H4 (cell line): ENCODE measurements around the gene MAPK9. TPM values are rescaled to one million over a fixed set of nuclear protein-coding genes. Genes with fewer than 3 reads are reported as not detected.

Source experiments
- DNase-seq: peaks from one replicate; pipeline ENCODE4 v3.0.0-alpha.2; 2015; ENCODE audit warnings: low spot score
- total RNA-seq: library from RNA; depleted of rRNA; stranded (reverse); fragments of >200 nt; shearing (Covaris generic); gene quantifications from 2 replicates; pipeline ENCODE4 v1.2.3, GENCODE V29; 2014; rRNA removed

The MAPK9 gene
- total RNA-seq = 30.2 and 34.3 TPM in 2 replicates

DNA sequence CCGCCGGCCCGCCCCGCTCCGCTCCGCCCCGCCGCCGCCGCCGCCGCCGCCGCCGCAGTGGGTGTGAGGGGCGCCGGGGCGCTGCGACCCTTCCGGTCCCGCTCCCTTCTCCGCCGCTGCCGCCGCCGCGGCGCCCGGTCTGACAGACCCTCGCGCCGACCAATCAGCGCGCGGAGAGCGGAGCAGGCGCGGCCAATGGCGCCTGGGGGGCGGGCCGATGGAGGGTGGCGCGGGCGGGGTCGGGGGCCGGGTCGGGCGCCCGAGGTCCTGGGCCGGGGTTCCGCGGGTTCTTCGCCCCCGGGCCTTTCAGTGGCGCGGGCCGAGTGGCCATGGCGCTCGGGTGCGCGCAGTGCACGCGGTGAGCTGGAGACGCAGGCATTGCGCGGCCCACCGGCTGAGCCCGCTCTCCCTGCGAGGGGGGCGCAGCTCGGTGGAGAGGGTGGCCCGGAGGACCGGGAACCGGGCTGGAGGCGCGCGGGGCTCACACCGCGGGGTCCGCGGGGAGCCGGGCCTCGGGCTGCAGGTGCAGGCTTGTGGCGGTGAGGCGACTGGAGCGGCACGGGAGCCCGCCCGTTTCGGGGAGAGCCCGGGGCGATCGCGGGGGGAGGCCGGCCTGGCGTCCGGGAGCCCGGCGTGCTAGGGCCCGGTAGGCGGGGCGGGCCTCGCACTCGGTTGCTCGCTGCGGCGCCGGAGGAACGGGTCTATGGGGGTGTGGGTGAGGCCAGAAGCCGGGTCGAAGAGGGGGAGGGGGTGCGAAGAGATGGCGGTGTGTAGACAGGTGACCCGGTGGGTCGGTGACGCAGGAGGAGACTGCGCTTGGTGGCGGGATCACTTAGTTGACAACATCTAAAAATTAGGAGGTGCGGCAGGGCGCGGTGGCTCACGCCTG, at the start of gene MAPK9:
Gene MAPK9 (minus strand): TSS at position 141 of the 889 bp plus-strand sequence. CDS start 11,522 bp downstream, outside the sequence.
- DNase-seq = peak; percentile 75

DNA sequence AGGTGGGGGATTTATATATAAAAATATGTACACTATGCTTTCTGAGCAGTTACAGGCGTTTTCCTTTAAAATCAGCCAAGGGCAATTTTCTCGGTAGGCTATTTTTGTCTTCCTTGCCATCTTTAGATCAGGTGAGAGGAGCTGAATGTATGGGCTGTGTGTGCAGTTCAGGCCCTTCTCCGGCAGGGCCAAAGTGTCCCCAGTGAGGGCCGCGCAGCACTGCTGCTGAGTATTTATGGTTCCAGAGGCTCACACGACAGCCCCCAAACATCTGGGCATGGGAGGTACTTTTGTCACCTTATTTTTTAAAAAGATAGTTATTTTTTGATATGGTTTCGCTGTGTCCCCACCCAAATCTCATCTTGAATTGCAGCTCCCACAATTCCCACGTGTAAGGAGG, 49.7 kb upstream of the MAPK9 start:
- DNase-seq = no peak

DNA sequence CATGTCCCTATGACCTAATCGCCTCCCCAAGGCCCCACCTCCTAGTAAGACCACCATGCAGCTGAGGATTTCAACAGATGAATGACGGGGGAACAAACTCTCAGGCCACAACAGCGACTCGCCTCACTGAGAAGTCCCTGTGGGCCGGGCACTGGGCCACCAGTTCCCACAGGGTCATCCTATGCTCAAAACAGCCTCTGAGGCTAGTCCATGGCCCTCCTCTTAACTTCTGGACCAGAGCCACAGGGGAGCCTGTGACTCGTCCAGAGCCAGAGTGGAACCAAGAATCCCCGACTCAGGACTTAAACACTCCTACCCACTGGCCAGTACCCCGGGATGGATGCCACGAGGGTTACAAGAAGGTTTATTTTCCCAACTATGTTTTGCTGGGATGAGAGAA, 49.0 kb upstream of the MAPK9 start:
- no peak for DNase-seq

DNA sequence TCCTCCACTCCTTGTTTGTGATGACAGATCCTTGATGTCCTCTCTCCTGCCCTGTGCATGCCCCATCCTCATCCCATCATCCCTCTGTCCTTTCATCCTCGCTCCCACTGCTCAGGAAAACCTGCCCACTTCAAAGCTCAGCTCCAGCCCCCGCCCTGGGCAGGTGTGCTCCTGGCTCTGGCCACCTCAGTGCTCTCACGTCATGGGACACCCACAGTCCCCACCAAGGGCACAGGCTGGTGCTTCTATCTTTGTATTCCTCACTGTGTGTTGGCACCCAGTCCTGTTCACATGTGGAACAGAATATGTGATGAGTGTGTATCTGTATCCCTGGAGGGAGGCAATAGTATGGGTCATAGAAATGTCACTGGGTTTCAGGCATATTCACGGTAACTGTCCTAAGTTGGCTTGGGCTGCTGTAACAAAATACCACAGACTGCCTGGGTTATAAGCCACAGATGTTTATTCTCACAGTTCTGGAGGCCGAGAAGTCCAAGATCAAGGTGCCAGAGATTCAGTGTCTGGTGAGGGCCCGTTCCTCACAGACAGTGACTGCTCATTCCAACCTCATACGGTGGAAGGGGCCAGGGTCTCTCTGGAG, 47.8 kb upstream of the MAPK9 start:
- DNase-seq = no peak

DNA sequence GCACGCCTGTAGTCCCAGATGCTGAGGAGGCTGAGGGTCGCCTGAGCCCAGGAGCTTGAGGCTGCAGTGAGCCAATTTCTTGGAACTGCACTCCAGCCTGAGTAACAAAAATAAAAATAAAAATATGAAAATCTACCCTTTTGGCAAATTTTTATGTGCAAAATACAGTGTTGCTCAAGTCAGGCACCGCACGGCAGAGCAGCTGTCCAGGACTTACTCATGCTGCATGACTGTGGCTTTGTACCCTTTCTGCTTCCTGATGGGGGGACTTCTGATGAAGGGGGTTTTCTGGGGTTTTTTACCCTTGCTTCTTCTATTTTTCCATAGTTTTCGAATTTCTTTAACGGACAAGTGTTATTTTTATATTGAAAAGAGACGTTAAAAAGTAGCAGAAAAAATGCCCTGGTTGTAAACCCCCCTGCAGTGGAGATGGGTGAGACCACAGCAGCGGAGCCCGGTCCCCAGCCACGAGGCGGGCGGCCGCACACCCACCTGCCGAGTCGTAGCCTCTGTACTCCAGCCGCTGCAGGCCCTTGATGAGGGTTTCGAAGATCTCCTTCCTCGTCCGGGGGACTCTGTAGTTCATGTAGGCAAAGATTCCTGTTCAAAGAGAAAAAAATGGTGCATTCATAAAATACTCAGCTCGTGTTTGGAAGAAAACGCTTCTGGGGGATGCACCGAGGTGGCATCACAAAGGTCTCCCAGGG, 46.3 kb upstream of the MAPK9 start:
- DNase-seq = no peak

DNA sequence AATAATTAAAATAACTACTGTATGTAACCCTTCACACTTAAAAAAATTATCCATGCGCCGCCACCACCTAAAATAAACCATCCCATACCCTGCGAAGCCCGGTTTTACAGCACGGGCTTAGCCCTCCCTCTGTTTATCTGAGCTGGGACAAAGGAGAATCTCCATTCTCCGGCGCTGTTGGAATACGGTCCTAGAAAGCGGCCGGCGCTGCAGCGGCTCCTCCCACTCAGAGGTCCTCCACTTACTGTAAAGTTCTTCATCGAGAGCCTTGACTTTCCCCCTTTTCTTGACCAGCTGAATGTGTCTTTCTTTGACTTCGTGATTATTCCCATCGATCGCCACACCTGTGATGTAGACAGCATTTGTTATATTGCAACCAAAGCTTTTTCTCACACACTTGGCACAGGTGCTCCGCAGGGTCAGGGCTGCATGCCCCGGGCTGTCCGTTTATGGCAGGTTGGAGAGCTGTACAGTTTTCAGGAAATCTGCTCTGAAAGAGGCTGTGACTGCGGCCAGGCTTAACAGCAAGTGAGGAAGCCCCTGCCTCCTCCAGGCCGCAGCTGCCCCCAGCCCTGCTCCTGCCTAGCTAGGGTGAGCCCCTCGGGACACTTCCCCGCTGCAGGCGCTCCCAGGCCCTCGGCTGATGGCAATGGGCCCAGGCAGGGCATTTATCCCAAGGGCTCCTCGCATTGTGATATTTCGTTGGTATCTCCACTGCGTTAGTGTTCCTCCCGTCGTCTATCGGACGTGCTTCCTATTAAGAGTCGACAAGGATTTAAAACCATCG, 44.5 kb upstream of the MAPK9 start:
- no peak for DNase-seq

DNA sequence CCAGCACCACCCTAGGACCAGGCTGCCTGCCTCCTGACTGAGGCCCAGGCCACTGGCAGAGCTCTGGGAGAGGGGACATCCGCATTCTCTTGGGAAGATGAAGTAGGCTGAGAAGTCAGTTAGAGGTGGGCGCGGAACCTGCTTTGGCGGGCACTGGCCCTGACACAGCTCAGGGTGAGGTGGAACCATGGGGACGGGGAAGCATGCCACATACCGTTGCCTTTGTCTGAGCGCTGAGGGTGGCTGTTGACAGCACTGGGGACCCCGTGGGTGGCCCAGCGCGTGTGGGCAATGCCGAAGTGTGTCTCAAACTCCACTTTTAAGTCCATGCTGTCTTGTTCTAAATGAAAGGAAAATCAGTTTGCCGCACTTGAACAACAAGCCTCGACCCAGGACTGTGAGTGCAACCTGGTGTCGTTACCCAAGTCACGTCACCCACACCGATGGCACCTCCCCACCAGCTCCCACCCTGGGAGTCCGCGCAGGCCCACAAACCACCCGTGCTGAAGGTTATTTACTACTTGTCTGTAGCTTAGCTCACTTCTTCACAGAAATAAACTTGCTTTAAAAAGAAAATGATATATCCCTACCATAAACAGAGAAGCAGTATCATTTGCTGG, 43.8 kb upstream of the MAPK9 start:
- no peak for DNase-seq

DNA sequence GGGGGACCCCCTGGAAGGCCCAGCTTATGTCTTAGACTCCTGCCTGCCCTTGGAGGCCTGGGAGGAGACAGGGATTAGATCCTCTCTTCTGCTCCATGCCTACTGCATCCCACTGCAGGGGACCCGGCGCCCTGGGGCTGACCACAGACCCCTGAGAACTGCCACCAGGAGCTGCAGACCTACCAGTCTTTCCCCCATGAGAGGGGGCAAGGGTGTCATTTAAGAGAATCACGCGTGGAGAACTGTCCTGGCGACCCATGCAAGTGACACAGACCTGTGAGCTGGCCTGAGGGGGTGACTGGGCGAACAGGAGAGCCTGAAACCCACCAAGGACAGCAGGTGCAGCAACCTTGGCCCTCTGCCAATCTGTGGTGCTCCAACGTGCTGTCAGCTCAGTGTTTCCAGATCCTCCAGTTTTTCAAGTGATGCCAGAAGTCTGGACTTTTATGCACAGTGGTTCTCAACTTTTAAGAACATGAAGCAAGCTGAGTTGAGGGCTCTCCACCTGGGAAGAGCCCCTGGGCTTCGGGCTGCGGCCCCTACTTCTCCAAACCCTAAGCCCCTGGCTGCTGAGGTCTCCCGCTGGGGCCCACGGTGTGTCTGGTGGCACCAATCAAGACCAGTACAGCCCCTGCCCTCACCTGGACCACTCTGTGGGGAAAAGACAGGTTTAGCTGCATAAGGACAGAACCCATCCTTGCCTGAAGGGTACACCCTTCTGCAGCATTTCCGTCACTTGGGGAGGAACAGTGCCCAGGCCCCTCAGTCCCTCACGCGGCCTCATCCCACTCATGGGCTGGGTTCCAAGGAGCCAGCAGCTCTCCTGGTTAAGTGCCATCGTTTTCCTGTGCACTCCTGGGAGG, 43.1 kb upstream of the MAPK9 start:
- no peak for DNase-seq

DNA sequence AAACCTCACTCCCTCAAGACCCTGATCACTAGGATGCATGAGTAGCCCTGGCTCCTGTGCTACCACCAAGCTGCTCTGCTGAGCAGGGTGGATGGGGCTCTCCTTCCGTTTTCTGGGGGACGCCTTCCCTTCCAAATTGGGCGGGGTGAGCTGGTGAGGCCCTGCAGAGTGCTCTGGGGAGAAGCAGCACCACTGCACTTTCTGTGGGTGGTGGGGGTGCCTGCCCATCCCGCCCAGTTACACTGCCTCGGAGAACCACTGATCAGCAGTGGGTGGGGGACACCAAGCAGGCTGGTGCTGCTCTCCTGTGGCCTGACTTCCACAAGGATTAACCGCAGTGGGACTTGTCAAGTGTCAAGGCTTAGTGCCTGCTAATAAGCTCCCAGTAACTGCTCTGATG, 42.3 kb upstream of the MAPK9 start:
- DNase-seq = no peak

DNA sequence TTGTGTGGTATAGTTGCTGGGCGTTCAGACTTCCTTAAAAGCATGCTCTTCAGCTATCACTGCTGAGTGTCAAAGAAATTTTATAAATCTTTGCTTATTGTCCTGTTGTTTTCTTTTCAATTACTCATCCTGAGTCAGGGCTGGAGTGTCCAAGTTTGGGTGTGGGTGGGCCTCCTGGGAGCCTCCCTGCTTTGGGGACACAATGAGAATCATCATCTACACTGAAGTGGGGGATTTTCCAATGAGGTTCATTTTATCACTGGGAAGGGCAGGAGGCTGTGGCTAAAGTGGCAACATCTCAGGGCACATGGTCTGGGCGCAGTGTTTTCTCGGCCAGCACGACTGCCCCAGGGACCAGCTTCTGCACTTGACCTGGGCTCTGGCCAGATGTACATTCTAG, 41.8 kb upstream of the MAPK9 start:
- no peak for DNase-seq

DNA sequence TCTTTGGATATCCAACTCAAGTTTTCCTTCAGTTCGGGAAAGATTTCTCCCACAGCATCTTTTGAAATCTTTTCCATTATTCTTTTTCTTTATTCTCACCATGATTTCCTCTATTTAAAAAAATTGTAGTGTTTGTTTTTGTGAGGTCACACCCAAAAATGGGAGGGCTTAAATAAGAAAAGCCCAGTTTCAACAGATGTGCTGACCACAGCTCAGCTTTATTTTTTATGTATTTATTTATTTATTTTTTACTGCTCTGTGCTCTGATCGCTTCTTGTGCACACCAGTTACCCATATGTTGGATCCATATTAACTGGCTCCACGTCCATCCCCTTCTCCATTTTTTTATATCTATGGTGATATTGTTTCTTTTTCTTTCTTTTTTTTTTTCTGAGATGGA, 41.0 kb upstream of the MAPK9 start:
- no peak for DNase-seq

DNA sequence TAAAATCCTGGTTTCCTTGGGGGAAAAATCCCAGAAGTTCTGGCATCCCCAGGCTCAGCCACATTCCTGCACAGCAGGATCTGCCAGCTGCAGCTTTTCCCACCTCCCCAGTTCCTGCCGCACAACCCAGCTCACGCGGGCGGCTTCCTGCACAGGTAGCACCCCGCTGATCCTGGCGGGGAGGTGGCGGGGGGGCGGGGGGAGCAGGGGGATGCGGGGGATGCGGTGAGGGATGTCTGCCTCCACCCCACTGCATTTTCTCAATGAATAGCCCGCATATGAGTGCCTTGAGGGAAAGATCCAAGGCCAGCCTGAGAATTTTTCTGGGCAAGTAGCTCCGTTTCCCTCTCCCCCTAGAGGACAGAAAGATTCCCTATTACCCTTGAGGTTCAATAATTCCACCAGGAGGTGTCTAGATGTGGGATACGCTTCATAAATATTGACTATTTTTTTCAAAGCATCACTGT, 40.2 kb upstream of the MAPK9 start:
- peak; percentile 48 for DNase-seq

DNA sequence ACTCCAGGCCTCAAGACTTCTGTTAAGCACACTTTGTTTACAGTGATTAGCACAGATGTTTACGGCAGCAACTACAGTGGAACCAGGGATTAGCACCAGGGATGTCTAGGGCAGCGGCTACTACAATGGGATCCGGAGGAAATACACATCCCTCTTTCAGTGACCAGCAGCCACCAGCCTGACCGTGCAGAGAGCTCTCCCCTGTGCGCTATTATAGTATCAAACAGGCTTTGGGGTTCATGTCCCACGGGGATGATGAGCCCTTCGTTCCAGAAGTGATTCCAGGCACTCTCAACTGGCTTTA, 39.7 kb upstream of the MAPK9 start:
- peak; percentile 71 for DNase-seq

DNA sequence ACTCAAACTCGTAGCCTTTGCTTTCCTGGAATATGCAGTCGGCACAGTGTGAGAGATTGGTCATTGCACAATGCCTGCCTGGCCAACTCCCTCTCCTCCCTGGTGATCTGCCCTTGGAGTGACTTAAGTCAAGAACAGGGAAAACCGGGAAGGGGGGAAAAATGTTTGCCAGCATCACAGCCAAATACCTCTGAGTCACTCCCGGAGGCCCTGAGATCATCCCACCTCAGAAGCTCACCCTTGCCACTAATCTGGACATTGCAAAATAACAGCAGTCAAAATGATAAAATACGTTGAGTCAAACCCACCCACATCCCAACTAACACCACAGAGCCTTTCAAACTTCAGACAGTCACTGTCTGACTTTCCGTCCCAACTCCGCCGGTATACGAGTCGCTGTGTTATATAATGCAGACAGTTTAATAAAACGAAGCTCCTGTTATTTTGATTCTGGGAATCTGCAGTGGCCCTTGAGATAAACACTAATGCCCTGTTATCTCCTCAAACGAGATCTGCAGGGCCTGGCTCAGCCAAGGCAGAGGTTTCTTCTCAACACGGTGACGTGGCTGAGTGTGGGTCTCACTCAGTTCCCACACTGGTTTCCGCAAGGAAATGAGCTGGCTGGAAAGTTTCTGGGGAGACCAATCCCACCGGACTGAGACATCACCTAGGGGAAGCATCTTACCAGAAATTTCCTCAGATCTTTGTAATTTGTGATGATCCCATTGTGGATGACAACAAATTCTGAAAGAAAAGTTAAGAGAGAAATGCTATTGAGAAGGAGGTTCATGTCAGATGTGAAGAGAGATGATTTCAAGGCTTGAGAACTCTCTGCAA, 39.1 kb upstream of the MAPK9 start:
- peak; percentile 91 for DNase-seq

DNA sequence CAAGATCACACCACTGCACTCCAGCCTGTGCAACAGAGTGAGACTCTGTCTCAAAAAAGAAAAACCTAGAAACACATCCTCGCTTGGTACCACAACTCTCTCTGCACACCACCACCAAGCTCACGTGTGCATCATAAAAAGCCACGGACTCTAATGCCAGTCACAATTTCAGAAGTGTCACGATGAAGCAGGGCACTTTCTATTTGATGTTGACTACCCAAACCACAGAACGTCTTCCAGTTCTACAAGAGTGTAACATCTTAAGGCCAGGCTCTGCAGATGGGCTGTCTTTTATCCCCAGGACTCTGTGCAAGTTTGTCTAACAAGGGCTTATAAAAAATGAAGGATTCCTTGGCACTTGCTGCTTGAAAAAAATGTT, 38.4 kb upstream of the MAPK9 start:
- DNase-seq = no peak

DNA sequence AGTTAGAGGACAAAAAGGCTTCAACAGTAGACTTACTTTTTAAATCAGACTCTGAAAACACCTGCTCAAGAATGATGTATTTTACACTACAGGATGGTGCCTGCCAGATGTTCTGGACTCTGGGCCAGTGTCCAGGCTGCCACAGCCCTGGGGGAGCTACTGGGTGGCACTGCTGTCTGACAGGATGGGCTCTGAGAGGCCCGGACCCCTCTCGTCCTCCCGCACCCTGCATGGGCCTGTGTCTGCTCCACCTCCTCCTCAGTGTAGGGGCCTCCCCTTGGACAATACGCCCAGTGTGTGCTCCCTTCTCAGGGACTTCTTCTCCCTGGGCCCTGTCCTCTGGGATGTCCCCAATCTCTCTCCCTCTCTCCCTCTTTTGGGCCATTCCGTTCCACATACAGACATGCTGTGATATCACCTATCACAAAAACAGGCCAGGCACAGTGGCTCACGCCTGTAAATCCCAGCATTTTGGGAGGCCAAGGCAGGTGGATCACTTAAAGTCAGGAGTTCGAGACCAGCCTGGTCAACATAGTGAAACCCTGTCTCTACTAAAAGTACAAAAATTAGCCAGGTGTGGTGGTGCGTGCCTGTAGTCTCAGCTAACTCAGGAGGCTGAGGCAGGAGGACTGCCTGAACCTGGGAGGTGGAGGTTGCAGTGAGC, 37.9 kb upstream of the MAPK9 start:
- no peak for DNase-seq

DNA sequence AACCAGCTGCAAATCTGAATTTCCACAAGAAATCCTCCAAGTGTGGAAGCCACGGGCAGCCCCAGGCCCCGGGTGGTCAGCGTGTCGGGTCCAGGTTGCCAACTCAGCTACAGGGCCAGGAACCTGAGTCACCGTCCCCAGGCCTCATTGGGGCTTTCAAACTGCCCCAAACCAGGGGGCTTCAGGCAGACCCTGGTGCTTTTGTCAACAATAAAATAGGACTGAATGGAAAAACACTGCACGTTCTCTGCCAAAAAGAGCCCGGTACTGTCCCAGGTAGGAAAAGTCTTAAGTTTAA, 37.2 kb upstream of the MAPK9 start:
- DNase-seq = no peak

DNA sequence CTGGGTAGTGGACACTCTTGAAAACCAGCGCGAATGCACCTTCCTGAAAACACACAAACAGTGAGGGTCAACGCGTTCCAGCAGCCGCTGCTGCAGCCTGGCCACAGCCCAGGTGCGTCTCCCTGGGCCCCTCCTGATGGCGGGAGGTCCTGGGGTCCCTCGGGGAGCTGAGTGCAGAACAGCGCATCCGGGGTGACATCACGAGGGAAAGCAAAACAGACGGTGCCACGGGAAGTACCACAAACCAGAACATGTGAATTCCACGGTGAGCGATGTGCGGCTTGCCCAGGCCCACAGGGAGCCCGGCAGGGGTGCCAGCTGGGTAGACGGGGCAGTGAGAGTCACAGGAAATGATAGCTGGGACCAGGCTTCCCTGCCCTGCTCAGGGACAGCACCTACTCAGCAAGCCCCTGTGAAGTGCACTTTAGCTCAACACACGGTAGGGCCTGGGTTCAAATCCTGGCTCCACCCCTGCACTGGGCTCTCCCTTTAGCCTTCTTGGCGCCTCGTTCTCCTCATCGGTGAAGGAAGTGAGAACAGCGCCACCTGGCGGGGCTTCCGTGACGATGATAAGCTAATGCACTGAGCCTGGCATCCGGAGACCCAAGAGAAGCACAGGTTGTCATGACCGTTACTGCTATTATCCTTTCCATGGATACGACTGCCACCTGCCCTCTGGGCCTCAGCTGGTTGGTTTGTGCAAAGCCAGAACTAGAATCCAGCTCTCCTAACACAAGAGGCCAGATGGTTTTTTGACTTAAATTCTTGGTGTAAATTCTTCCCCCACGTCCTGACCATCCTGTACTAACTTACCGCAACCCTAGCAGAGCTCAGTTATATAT, 36.6 kb upstream of the MAPK9 start:
- DNase-seq = peak; percentile 89
